Measurements from ENCODE around the gene SOX10.
A peak's percentile ranks its signal among the peaks of the same experiment; 100 is the strongest.

The SOX10 gene

GRCh38 chr22:37983860-37984791 lies at the start of gene SOX10:
TSS of gene SOX10 (minus strand) at chr22:37984555. CDS start at chr22:37983784, 771 bp downstream.
- DNase-seq = no peak

GRCh38 chr22:38033522-38034277 lies 49.3 kb upstream of the SOX10 start:
- DNase-seq = no peak

GRCh38 chr22:38032681-38033521 lies 48.5 kb upstream of the SOX10 start:
- DNase-seq = peak; percentile 81

GRCh38 chr22:38031491-38031890 lies 47.1 kb upstream of the SOX10 start:
- DNase-seq = no peak

GRCh38 chr22:38030311-38031133 lies 46.2 kb upstream of the SOX10 start:
- no peak for DNase-seq

GRCh38 chr22:38029901-38030300 lies 45.5 kb upstream of the SOX10 start:
- DNase-seq = no peak

GRCh38 chr22:38029370-38029769 lies 45.0 kb upstream of the SOX10 start:
- DNase-seq = no peak

GRCh38 chr22:38028344-38029130 lies 44.2 kb upstream of the SOX10 start:
- DNase-seq = no peak

GRCh38 chr22:38027487-38027886 lies 43.1 kb upstream of the SOX10 start:
- no peak for DNase-seq

GRCh38 chr22:38026130-38027111 lies 42.1 kb upstream of the SOX10 start:
- DNase-seq = no peak

- no peak for DNase-seq
These were observed 41.2 kb upstream of the SOX10 start for GRCh38 chr22:38025514-38025913.

- no peak for DNase-seq
These were observed 38.7 kb upstream of the SOX10 start for GRCh38 chr22:38023045-38023444.

GRCh38 chr22:38021206-38021605 lies 36.9 kb upstream of the SOX10 start:
- no peak for DNase-seq

GRCh38 chr22:38018938-38019827 lies 34.8 kb upstream of the SOX10 start:
- DNase-seq = no peak

- DNase-seq = no peak
These were observed 33.9 kb upstream of the SOX10 start for GRCh38 chr22:38017939-38018885.

- peak; percentile 30 for DNase-seq
These were observed 33.0 kb upstream of the SOX10 start for GRCh38 chr22:38017272-38017920.

All from MV-4-11 (cell line).